ENCODE results near the gene FGD3.

FGD3 gene

GRCh38 chr9:93072383-93072795 lies 125.1 kb downstream of the FGD3 start:
- no peak for DNase-seq (ENCODE audit: low spot score)

GRCh38 chr9:93076101-93076791 lies 128.9 kb downstream of the FGD3 start:
- no peak for DNase-seq (ENCODE audit: low spot score)

GRCh38 chr9:93076792-93077128 lies 129.4 kb downstream of the FGD3 start:
- no peak for DNase-seq (ENCODE audit: low spot score)

GRCh38 chr9:93077367-93077766 lies 130.0 kb downstream of the FGD3 start:
- no peak for DNase-seq (ENCODE audit: low spot score)

GRCh38 chr9:93077811-93078210 lies 130.5 kb downstream of the FGD3 start:
- DNase-seq (ENCODE audit: low spot score): no peak

GRCh38 chr9:93079371-93079770 lies 132.0 kb downstream of the FGD3 start:
- no peak for DNase-seq (ENCODE audit: low spot score)

- DNase-seq (ENCODE audit: low spot score): no peak
Observed at GRCh38 chr9:93080406-93080805, 133.1 kb downstream of the FGD3 start.

GRCh38 chr9:93081081-93081529 lies 133.8 kb downstream of the FGD3 start:
- no peak for DNase-seq (ENCODE audit: low spot score)

- no peak for DNase-seq (ENCODE audit: low spot score)
Observed at GRCh38 chr9:93081931-93082330, 134.6 kb downstream of the FGD3 start.

GRCh38 chr9:93082841-93083411 lies 135.6 kb downstream of the FGD3 start:
- DNase-seq (ENCODE audit: low spot score): no peak

- DNase-seq (ENCODE audit: low spot score): no peak
Observed at GRCh38 chr9:93083592-93084470, 136.5 kb downstream of the FGD3 start.

GRCh38 chr9:93084471-93084881 lies 137.2 kb downstream of the FGD3 start:
- DNase-seq (ENCODE audit: low spot score): no peak

- no peak for DNase-seq (ENCODE audit: low spot score)
Observed at GRCh38 chr9:93085676-93086075, 138.4 kb downstream of the FGD3 start.
